HEK293T (cell line): ENCODE measurements around the gene IFNLR1.

Source experiments
- ELF4 ChIP-seq: fragments of 450-650 bp; IDR thresholded peaks from 2 replicates; pipeline ENCODE4 v1.6.1; 2017; ENCODE audit warnings: antibody characterized with exemption
- FOXK2 ChIP-seq: fragments of 450-650 bp; IDR thresholded peaks from 2 replicates; pipeline ENCODE4 v1.6.1; 2016; ENCODE audit warnings: mild to moderate bottlenecking
- FOXM1 ChIP-seq: fragments of 450-650 bp; IDR thresholded peaks from 2 replicates; pipeline ENCODE4 v1.6.1; 2017; ENCODE audit warnings: mild to moderate bottlenecking, borderline replicate concordance
- HDGF ChIP-seq: fragments of 450-650 bp; IDR thresholded peaks from 2 replicates; pipeline ENCODE4 v1.6.1; 2017; ENCODE audit warnings: antibody characterized with exemption, borderline replicate concordance
- PKNOX1 ChIP-seq: fragments of 450-650 bp; IDR thresholded peaks from 2 replicates; pipeline ENCODE4 v1.6.1; 2016
- SP1 ChIP-seq: fragments of 450-650 bp; IDR thresholded peaks from 2 replicates; pipeline ENCODE4 v1.6.1; 2017
- SUZ12 ChIP-seq: fragments of 450-650 bp; IDR thresholded peaks from 2 replicates; pipeline ENCODE4 v1.6.1; 2016; ENCODE audit warnings: mild to moderate bottlenecking
- ZNF384 ChIP-seq: fragments of 450-650 bp; IDR thresholded peaks from 2 replicates; pipeline ENCODE4 v1.6.1; 2016

DNA sequence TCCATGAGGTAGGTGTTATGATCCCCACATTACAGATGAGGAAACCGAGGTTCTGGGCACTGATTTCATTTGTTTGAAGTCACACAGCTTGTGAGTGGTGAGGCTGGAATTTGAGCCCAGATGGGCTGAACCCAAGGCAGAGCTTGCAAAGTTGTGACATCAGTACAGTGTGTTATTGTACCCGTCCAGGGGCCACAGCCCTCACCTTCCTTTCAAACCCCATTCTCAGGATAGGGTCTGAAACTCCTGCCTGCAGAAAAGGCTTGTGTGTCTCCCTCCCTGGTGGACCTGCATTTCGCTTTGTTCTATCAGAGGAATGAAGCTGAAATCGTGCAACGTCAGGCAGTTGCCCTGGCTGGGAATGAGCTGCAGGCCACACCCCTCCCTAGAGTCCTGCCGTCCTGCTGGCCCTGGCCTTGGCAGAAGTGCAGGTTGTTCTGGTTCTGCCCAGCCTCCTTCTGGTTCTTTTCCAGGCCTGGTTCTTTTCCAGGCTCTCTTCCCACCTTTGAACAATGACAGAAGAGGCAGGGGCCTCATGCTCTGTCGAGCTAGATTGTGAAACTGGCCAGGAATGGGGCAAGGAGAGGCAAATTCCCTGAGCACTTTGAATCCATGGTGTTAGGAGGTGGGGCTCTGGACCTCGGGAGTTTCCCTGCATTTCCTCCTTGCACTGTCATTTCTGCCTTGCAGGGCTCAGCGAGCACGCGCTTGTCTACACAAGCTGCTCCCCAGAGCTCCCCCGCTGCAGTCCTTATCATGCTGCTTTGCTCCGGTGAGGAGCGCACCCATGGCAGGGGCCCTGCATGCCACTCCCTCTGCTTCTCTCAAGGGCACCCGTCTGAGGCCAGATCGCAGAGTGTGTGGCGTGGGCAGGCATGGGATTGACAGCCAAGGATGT is 67.0 kb downstream of the IFNLR1 start:
- TF ChIP-seq SP1 (no peak), SUZ12 (no peak), ZNF384 (no peak), FOXK2 (no peak), ELF4 (no peak), HDGF (no peak), PKNOX1 (no peak), FOXM1 (no peak)
